Stimulated activated CD8-positive, alpha-beta memory T cell treated with anti-CD3 and anti-CD28 coated beads, Interleukin-2, amount 100 ng/mL, for 48 hours (primary cell): ENCODE results near the gene ETFA.
"Not testable (repeated sequence)": the region's sequence is repeated elsewhere in the genome, so short reads cannot be mapped to it uniquely, and the experiment has no call there.

Source experiments
- DNase-seq, 2 donors: peaks; one replicate each; pipeline ENCODE4 v3.0.0-alpha.2; 2020; ENCODE audit warnings: low read depth in 2 of 2

Gene ETFA

DNA sequence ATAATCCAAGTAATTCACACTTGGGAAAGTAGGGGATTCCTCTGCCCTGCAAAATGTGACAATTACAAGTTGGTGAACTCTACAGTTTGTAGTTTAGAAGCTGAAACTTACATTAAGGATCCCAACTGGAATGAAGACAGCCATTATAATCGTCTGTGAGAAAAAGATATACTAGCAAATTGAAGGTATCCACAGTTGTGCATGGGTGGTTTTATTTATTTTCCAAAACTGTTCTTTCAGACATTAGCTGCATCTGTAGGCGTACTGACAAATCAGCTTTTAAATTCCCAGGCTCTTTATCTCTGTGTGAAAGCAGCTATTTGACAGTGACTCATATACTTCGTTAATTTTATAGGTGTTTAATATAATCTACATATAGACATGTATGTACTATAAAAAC is 12.8 kb upstream of the ETFA start:
- DNase-seq = no peak

- DNase-seq = no peak
Measured at GRCh38 chr15:76321602-76322001, 10.3 kb upstream of the ETFA start.

DNA sequence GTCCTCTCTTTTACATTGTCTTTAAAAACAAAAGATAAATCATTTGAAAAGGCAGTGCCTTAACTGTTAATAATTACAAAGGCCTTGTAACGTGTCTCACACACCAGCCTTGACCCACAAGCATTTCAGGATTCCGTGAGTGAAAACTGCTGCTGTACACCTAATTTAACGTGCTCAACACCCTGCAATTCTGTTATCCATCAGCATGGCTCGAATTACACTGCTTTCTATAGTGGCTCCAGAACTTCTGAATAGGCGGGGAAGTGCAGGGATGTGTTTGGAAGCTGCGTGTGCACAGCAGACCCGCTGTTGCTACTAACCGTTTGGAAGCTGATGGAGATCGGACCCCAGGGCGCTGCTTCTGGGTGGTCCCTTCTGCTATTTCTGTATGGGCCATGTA is 9.9 kb upstream of the ETFA start:
- no peak for DNase-seq

DNA sequence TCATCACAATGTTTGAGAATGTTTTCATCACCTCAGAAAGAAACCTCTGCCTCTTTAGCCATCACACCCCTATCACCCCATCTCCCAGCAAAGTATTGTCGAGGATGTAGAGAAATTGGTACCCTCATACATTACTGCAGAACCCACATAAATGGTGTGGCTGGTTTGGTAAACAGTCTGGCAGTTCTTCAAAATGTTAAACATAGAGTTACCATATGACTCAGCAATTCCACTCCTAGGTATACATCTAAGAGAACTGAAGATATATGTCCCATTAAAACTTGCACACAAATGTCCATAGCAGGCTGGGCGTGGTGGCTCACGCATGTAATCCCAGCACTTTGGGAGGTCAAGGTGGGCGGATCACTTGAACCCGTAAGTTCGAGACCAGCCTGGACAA is 8.7 kb upstream of the ETFA start:
- no peak for DNase-seq

DNA sequence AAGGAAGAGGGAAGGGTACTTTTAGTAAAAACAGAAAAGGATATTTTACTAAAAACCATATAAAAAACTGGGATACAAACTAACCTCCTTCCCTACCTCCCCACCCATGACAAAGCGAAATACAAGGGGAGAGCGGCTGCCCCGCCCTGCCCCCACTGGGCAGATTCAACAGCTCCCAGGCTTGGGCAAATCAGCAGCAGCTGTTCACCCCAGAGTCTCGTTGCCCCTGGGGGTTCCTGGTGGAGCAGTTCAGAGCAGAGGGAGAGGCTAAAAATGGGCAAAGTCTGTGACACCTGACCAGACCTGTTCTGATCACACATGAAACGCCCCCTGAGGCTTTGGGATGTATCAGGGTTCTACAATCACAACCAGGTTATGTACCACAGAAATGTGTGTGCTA is 2.5 kb upstream of the ETFA start:
- DNase-seq = no peak

DNA sequence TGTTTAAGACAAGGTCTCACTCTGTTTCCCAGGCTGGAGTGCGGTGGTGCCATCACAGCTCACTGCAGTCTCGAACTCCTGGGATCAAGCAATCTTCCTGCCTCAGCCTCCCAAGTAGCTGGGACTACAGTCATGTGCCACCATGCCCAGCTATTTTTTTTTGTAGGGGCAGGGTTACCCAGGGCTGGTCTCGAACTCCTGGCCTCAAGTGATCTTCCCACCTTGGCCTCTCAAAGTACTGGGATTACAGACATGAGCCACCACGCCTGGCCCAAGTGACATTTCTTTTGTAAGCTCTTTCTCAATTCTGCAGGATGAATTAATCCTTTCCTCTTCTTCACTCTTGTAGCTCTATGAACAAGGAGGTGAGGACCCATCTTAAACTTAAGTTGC is 1.9 kb upstream of the ETFA start:
- DNase-seq = not testable (repeated sequence)

DNA sequence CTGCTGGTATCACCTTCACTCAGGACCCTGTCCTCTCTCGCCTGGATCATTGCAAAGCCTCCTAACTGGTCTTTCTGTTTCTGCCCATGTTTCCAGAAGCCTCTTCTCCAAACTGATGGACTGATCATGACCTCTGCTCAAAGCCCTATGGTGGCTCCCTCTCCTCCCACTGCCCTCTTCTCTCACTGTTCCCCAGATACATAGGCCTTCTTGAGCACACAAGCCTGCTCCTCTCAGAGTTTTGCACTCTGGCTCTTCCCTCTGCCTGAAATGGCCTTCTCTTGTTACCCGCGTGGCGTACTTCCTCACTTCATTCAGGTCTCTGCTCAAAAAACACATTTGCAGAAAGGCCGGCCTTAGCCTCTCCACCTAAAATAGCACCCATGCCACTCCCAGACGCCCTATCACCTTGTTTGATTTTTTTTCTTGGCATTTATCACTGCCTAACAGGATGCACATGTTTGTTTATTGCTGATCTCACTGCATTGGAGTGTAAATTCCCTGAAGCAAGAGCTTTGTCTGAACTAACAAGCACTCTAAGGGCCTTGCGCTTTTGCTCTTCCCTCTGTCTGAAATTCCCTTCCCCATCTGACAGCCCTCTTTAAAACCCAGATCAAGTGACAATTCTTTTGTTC is 1.4 kb upstream of the ETFA start:
- DNase-seq = no peak

DNA sequence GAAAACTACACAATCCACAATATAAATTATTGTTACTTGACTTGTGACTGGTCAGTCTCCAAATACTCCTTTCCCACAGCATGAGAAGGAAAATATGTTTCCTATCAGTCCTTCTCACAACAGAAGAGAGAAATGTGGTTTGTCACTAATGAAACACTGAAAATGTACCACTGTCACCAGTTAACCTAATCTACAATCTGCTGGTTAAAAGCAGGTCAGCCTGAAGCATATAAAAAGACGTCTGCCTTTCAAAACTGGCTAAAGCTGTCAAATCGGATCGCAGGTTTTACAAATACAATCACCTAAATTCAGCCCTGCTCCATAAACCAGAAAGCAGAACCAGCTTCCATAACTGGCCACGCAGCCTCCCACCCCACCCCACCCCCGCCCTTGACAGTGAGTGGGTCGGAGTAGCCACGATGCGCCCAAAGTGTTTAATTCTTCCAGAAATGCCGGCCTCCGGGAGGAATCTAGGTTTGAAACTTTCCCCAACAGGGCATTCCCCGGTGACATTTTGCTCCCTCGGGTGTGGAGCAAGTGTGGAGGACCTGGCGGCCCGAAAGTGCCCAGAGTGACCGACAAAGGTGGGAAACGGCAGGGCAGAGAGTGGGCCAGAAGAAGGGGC is 682 bp downstream of the ETFA start:
- no peak for DNase-seq

- no peak for DNase-seq
Measured at GRCh38 chr15:76309601-76310330, 1.5 kb downstream of the ETFA start.

- no peak for DNase-seq
Measured at GRCh38 chr15:76303909-76304308, 7.4 kb downstream of the ETFA start.

DNA sequence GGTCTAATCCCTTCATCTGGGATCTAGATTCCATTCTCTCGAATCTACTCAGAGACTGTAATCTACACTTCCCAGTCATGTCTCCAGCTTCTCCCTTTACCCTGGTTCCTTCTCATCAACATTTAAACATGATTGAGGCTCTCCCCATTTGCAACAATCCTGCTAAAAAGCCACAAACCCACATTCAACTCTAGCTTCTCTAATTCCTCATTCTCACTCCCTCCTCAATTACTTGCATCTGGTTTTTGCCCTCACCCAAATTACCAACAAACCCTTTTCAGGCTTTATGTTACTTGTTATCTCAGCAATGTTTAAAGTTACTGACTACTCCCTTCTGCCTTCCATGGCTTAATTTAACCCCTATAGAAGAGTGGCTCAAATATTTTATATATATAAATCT is 11.5 kb downstream of the ETFA start:
- no peak for DNase-seq

DNA sequence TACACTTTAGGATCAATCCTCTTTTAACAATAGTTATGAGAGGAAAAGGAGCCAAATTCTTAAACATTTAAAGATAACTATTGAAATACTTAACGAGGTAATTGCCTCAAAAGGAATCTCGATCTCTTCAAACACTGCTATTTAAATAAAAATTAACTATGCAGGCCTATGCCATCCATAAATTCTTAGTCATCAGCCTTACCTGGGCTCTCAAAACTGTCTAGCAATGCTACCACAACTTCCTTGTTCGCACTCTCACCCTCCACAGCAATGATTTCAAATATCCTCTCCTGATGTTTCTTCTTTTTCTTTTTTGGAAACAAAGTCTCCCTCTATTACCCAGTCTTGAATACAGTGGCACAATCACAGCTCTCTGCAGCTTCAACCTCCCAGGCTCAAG is 12.3 kb downstream of the ETFA start:
- DNase-seq = no peak

DNA sequence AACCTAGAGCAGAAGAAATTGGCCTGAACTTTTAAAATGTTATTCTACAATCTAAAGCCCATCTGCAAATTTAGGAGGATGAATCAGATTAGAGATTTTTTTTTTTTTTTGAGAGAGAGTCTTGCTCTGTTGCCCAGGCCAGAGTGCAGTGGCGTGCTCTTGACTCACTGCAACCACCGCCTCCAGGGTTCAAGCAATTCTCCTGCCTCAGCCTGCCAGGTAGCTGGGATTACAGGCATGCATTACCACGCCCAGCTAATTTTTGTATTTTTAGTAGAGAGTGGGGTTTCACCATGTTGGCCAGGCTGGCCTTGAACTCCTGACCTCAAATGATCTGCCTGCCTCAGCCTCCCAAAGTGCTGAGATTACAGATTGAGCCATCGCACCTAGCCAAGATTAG is 13.3 kb downstream of the ETFA start:
- DNase-seq = not testable (repeated sequence)

- no peak for DNase-seq
Measured at GRCh38 chr15:76296849-76297248, 14.4 kb downstream of the ETFA start.

DNA sequence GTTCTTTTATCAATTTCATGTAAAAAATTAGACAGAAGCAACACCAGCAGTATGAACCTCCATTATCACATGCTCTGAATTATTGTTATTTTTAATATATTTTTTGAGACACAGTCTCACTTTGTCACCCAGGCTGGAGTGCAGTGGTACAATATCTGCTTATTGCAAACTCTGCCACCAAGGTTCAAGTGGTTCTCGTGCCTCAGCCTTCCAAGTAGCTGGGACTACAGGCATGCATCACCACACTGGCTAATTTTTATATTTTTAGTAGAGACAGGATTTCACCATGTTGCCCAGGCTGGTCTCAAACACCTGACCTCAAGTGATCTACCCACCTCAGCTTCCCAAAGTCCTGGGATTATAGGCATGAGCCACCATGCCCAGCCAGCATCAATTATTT is 16.8 kb downstream of the ETFA start:
- not testable (repeated sequence) for DNase-seq

- DNase-seq = no peak
Measured at GRCh38 chr15:76293361-76293760, 17.9 kb downstream of the ETFA start.

GRCh38 chr15:76289582-76289981 is 21.7 kb downstream of the ETFA start:
- DNase-seq = no peak

DNA sequence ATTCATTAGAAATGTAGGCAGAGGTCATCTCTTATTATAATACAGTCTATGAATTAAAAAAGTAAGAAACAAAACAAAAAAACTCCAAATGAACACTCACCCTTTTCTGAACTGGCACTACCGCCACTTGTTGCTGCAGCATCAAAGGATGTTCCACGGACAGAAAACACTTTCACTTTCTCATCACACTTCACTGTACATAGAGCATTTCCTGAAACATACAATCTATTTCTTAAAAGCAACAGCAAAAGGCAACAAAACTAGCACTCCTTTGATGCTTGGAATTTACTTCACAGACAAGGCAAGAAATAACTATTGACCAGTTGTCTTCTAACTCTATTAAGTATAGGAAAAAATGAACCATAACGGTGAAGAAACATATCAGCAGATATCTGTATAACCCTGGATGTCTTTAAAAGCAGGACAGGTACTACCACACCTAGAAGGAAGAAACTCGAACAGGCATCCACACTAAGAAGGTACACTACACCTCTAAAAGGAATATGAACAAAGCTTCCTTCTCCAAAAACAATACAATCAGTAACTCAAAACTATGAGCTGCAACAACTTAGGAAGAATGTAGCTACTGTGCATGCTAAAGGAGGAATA is 24.9 kb downstream of the ETFA start:
- DNase-seq = no peak

- DNase-seq = no peak
Measured at GRCh38 chr15:76285241-76285825, 25.9 kb downstream of the ETFA start.

GRCh38 chr15:76282465-76282864 is 28.8 kb downstream of the ETFA start:
- DNase-seq = no peak

- no peak for DNase-seq
Measured at GRCh38 chr15:76278651-76279050, 32.6 kb downstream of the ETFA start.

GRCh38 chr15:76274821-76275220 is 36.4 kb downstream of the ETFA start:
- no peak for DNase-seq

DNA sequence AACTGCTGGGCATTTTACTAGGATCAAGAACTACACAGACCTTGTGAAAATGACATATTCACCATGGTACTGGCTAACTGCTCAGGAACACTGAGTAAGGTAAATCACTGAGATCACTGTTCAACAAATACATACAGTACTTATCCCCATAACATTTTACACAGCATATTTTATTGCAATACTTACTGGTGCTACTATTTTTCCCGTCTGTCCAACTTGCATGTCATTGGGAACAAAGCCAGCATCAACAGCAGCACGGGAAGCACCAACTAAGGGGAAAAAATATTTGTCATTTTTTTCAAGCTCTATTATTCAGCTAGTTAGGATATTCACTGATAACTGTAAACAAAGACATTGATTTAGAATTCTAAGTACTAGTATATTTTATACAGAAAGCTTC is 37.0 kb downstream of the ETFA start:
- no peak for DNase-seq
